ENCODE data around the gene MEIKIN. TPM values are rescaled to one million over a fixed set of nuclear protein-coding genes. Genes with fewer than 3 reads are reported as not detected.

Gene MEIKIN
- total and polyA plus RNA-seq, 2 of the 8 experiments (the other 6 are each of a cell fraction or from before 2014, with no cell fraction given): not detected

GRCh38 chr5:131786036-131786435, 159.4 kb downstream of the MEIKIN start:
- POLR2A ChIA-PET (ENCODE audit: partially characterized antibody): interaction anchor here (1.3 kb wide), 1 partner anchor 11 kb away, joined by 3 read pairs; the partner anchor contains the start of gene FNIP1
- no peak for DNase-seq (ENCODE audit: low read depth in 1 of 2, low spot score in 2 of 2)
- Histone ChIP-seq H2AFZ (ENCODE audit: low read length) (no peak overlapping the region), H3K14ac (ENCODE audit: insufficient read length) (no peak overlapping the region), H2BK120ac (replicated peaks; ENCODE audit: low read depth, low read length) (no peak overlapping the region), H3K4ac (replicated peaks; ENCODE audit: insufficient read length, low read depth, low read length) (no peak overlapping the region), H3K4me2 (ENCODE audit: insufficient read depth in 1 of 2, low read depth in 2 of 2, low read length in 2 of 2) (no peak overlapping the region), H2AK5ac (ENCODE audit: low read depth, low read length) (no peak overlapping the region), H2BK12ac (ENCODE audit: low read depth, low read length) (no peak overlapping the region), H4K91ac (replicated peaks; ENCODE audit: insufficient read length, low read length) (no peak overlapping the region), H3K9me3 (ENCODE audit: insufficient read depth in 2 of 2, low read depth in 1 of 2, low read length in 1 of 2) (no peaks in the 10 kb centered on the region), H3K36me3 (ENCODE audit: control insufficient read depth in 2 of 4, insufficient read depth in 4 of 4, low read length in 3 of 4) (no peaks in the 10 kb centered on the region), H4K8ac (ENCODE audit: extremely low read depth, insufficient read depth, low read length) (no peak overlapping the region), H3K4me3 (ENCODE audit: extremely low read depth in 1 of 4, insufficient read depth in 2 of 4, low read depth in 3 of 4, low read length in 4 of 4) (no peak overlapping the region), H4K5ac (ENCODE audit: insufficient read length, low read depth, low read length) (no peak overlapping the region), H3K56ac (replicated peaks; ENCODE audit: insufficient read length, low read depth, low read length) (no peak overlapping the region), H4K20me1 (replicated peaks in 1 of 2; ENCODE audit: control insufficient read depth in 1 of 2, insufficient read depth in 2 of 2, low read length in 2 of 2) (peaks cover 6 to 13% of the 10 kb centered on the region in 2 experiments), H3K79me1 (ENCODE audit: low read depth, low read length) (peaks cover 3% of the 10 kb centered on the region; the same call in 1 of the 2 replicates), H3K23ac (ENCODE audit: insufficient read length) (no peak overlapping the region), H3K23me2 (ENCODE audit: low read depth, low read length) (no peaks in the 10 kb centered on the region; the same call in 1 of the 2 replicates), H3K27me3 (replicated peaks in 1 of 4; ENCODE audit: control insufficient read depth in 3 of 4, extremely low read depth in 1 of 4, insufficient read depth in 3 of 4, low read length in 3 of 4) (no peaks in the 10 kb centered on the region), H3K9ac (replicated peaks in 1 of 4; ENCODE audit: extremely low read depth in 1 of 4, low read depth in 3 of 4, low read length in 3 of 4) (no peak overlapping the region), H3K27ac (ENCODE audit: low read depth, low read length) (no peak overlapping the region), H2BK15ac (ENCODE audit: low read length) (no peak overlapping the region), H2BK5ac (ENCODE audit: low read depth, low read length) (no peak overlapping the region), H2BK20ac (ENCODE audit: low read length) (no peak overlapping the region), H3K4me1 (replicated peaks in 1 of 4; ENCODE audit: control insufficient read depth in 3 of 4, insufficient read depth in 4 of 4, low read length in 3 of 4) (0 out of 7 replicates have a peak, but pooled peaks cover 0 to 2% (median 0%) of the 10 kb centered on the region in 4 experiments), H3K18ac (ENCODE audit: extremely low read depth, low read length) (no peak overlapping the region), H3K79me2 (ENCODE audit: control insufficient read depth in 1 of 2, insufficient read depth in 2 of 2, low read length in 2 of 2) (peaks cover 6 to 87% of the 10 kb centered on the region in 2 experiments; a peak in 3 of 4 replicates)
- TF ChIP-seq RBBP5 (IDR thresholded peaks at IDR 0.05; ENCODE audit: borderline replicate concordance, low read depth, low read length): no peak
- no peak for TF ChIP-seq CBX8 (IDR thresholded peaks at IDR 0.05; ENCODE audit: borderline replicate concordance, low read depth, low read length)
- TF ChIP-seq SIN3A (conservative IDR thresholded peaks at IDR 0.05 in 1 of 2, IDR thresholded peaks at IDR 0.05 in 1 of 2; ENCODE audit: low read depth in 1 of 2, low read length in 2 of 2): no peak
- no peak for TF ChIP-seq TAF1 (IDR thresholded peaks at IDR 0.05; ENCODE audit: low read depth, low read length)
- TF ChIP-seq FOSL1 (IDR thresholded peaks at IDR 0.05; ENCODE audit: insufficient read depth, low read depth, low read length): no peak
- TF ChIP-seq CTCF (IDR thresholded peaks at IDR 0.05; ENCODE audit: control extremely low read depth in 1 of 3, insufficient read depth in 1 of 3, low read depth in 1 of 3, low read length in 3 of 3): no peak
- 88% methylated on average over 1 of the region's 1 CpG; no CpG with 5 or more reads in 1 of the 2 experiments for WGBS, 2 experiments (ENCODE audit: extremely low coverage in 1 of 2, insufficient coverage in 1 of 2, insufficient read length in 1 of 2, insufficient replicate concordance in 2 of 2, low coverage in 1 of 2, low lambda C conversion rate in 2 of 2, missing lambda C conversion rate in 1 of 2)
- no peak for FAIRE-seq
- CTCF ChIA-PET (ENCODE audit: partially characterized antibody): no interaction called here
